ENCODE data around the gene LRRC42.

DNA sequence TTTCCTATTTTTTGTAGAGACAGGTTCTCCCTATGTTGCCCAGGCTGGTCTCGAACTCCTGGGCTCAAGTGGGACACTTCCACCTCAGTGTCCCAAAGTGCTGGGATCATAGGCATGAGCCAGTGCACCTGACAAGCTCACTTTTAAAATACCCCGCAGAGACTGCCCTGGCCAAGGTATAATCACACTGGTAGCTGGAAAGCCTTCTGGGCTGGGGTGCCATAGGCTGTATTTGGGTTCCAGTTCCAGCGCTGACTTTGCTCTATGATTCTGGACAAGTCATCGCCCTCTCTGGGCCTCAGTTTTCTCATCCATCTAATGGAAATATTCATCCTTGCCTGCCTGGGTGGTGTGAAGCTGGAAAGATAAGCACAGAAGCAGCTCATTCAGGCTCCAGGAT lies 61.5 kb downstream of the LRRC42 start:
- no peak for TF ChIP-seq POLR2A (IDR thresholded peaks at IDR 0.05)
- no peak for TF ChIP-seq EP300 (IDR thresholded peaks at IDR 0.05)
- TF ChIP-seq, protein P1, sequence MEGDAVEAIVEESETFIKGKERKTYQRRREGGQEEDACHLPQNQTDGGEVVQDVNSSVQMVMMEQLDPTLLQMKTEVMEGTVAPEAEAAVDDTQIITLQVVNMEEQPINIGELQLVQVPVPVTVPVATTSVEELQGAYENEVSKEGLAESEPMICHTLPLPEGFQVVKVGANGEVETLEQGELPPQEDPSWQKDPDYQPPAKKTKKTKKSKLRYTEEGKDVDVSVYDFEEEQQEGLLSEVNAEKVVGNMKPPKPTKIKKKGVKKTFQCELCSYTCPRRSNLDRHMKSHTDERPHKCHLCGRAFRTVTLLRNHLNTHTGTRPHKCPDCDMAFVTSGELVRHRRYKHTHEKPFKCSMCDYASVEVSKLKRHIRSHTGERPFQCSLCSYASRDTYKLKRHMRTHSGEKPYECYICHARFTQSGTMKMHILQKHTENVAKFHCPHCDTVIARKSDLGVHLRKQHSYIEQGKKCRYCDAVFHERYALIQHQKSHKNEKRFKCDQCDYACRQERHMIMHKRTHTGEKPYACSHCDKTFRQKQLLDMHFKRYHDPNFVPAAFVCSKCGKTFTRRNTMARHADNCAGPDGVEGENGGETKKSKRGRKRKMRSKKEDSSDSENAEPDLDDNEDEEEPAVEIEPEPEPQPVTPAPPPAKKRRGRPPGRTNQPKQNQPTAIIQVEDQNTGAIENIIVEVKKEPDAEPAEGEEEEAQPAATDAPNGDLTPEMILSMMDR (IDR thresholded peaks at IDR 0.05) = no peak
